GM12878 (cell line): ENCODE measurements around the gene ATXN2. TPM values are rescaled to one million over a fixed set of nuclear protein-coding genes. Genes with fewer than 3 reads are reported as not detected.
"Not testable (repeated sequence)": the region's sequence is repeated elsewhere in the genome, so short reads cannot be mapped to it uniquely, and the experiment has no call there.

Experiments used
- ATAC-seq: fragments of 200-7000 bp; cut with Tn5 transposase; 3 replicates; pipeline ENCODE4 v1.9.1; 2020; ENCODE audit warnings: mild to moderate bottlenecking, moderate library complexity
- BruUV-seq: library from RNA; stranded (reverse); fragments of 400-500 nt; replicated peaks from 2 replicates; lab custom pipeline; 2021; lab: Mats Ljungman, UMichigan
- CTCF ChIA-PET: fragments of 300-600 bp; sonication (Branson Sonifier 250); formaldehyde crosslinking; extraction: SDS; loops from one replicate; lab custom pipeline; 2021; ENCODE audit warnings: inconsistent platforms; lab: Yijun Ruan, JAX
- POLR2A ChIA-PET: fragments of 350-600 bp; formaldehyde crosslinking; extraction: SDS; loops from one replicate; lab custom pipeline; 2021; ENCODE audit warnings: inconsistent platforms; lab: Charles Lee
- RAD21 ChIA-PET: fragments of 300-600 bp; sonication (Branson Sonifier 250); formaldehyde crosslinking; loops from one replicate; lab custom pipeline; 2023; ENCODE audit warnings: antibody characterized with exemption; ENCODE audit not compliant: unreplicated experiment; lab: Charles Lee
- SMC1A ChIA-PET: fragments of 300-600 bp; sonication (Branson Sonifier 250); formaldehyde crosslinking; loops from one replicate; lab custom pipeline; 2023; ENCODE audit not compliant: unreplicated experiment, uncharacterized antibody; lab: Charles Lee
- DNase-seq: peaks from one replicate; pipeline ENCODE4 v3.0.0-alpha.2; 2011; ENCODE audit warnings: low read depth, low spot score
- FAIRE-seq: peaks from 3 replicates; lab custom pipeline; 2011; peaks lifted over from hg19 to GRCh38; lab: Jason Lieb, UNC
- H2AFZ ChIP-seq: 2 replicates; pipeline ENCODE4 v1.6.0; 2011; ENCODE audit warnings: low read depth, low read length, control low read depth; ENCODE audit not compliant: control insufficient read depth
- H3K27ac ChIP-seq: 2 replicates; pipeline ENCODE4 v1.5.1; 2011; ENCODE audit warnings: control low read depth; ENCODE audit not compliant: control insufficient read depth, insufficient read depth
- H3K27me3 ChIP-seq, 2 experiments: replicated peaks in 1 of 2; 2 replicates each; pipeline versions ENCODE4 v1.6.0 to v1.6.1; 2011; ENCODE audit warnings: low read length in 1 of 2; ENCODE audit not compliant: control insufficient read depth in 2 of 2, insufficient read depth in 2 of 2
- H3K36me3 ChIP-seq, 2 experiments: 2 replicates each; pipeline ENCODE4 v1.5.1; 2011; ENCODE audit warnings: low read length in 1 of 2; ENCODE audit not compliant: control insufficient read depth in 2 of 2, insufficient read depth in 2 of 2
- H3K4me1 ChIP-seq: 2 replicates; pipeline ENCODE4 v1.6.1; 2011; ENCODE audit warnings: mild to moderate bottlenecking, low read length, moderate library complexity, mixed read lengths; ENCODE audit not compliant: control insufficient read depth, insufficient read depth
- H3K4me2 ChIP-seq: 2 replicates; pipeline ENCODE4 v1.6.0; 2011; ENCODE audit warnings: control low read depth; ENCODE audit not compliant: control insufficient read depth, insufficient read depth
- H3K4me3 ChIP-seq: fragments of 200-600 bp; sonication (generic); 2 replicates; pipeline ENCODE4 v1.5.1; 2016
- H3K79me2 ChIP-seq: 2 replicates; pipeline ENCODE4 v1.6.0; 2011; ENCODE audit warnings: low read length; ENCODE audit not compliant: control insufficient read depth, insufficient read depth
- H3K9ac ChIP-seq: 2 replicates; pipeline ENCODE4 v1.8.0; 2011; ENCODE audit warnings: low read length, control low read depth, mixed read lengths; ENCODE audit not compliant: control insufficient read depth, insufficient read depth
- H3K9me3 ChIP-seq: replicated peaks from 3 replicates; pipeline ENCODE4 v1.5.1; 2011; ENCODE audit warnings: mild to moderate bottlenecking, low read length; ENCODE audit not compliant: control insufficient read depth, insufficient read depth
- H4K20me1 ChIP-seq: 2 replicates; pipeline ENCODE4 v1.6.0; 2011; ENCODE audit not compliant: control insufficient read depth, insufficient read depth
- BACH1 ChIP-seq: fragments of 450-650 bp; IDR thresholded peaks from 2 replicates; pipeline ENCODE4 v1.6.1; 2017; ENCODE audit warnings: mild to moderate bottlenecking, borderline replicate concordance
- BRCA1 ChIP-seq: IDR thresholded peaks from 2 replicates; pipeline ENCODE4 v1.6.1; 2011; ENCODE audit warnings: low read depth, low read length, improper control_type of control experiment
- EP300 ChIP-seq, 2 experiments: fragments of 150-350 bp in 1 of 2; IDR thresholded peaks; 2 replicates each; pipeline ENCODE4 v1.6.1; 2011 to 2012; ENCODE audit warnings: low read depth in 2 of 2, low read length in 2 of 2, borderline replicate concordance in 1 of 2, improper control_type of control experiment in 1 of 2, inconsistent platforms in 1 of 2; ENCODE audit not compliant: control insufficient read depth in 1 of 2
- MTA2 ChIP-seq: fragments of 450-650 bp; IDR thresholded peaks from 2 replicates; pipeline ENCODE4 v1.6.1; 2016; ENCODE audit warnings: low read depth, mild to moderate bottlenecking, moderate library complexity
- POLR2AphosphoS2 ChIP-seq: IDR thresholded peaks from 2 replicates; pipeline ENCODE4 v1.6.1; 2011; ENCODE audit warnings: low read depth, mild to moderate bottlenecking, low read length, improper control_type of control experiment, moderate library complexity
- SRF ChIP-seq, 2 experiments: IDR thresholded peaks; 2 replicates each; pipeline ENCODE4 v1.6.1; 2011; ENCODE audit warnings: low read depth in 2 of 2, low read length in 2 of 2, mild to moderate bottlenecking in 1 of 2, moderate library complexity in 1 of 2
- WGBS: methylation state at CpG from one replicate; pipeline ENCODE4 v1.1.6; 2016; ENCODE audit warnings: low lambda C conversion rate; ENCODE audit not compliant: insufficient replicate concordance, insufficient coverage; ENCODE audit errors: missing lambda C conversion rate; 5-methylcytosine and 5-hydroxymethylcytosine counted together
- in situ Hi-C: fragments of 300-500 bp; cut with MboI; formaldehyde crosslinking; loops from 9 replicates; pipeline ENCODE4 v1.14.3; 2018; ENCODE audit warnings: mixed read lengths
- intact Hi-C: fragments of 100-400 bp; cut with micrococcal nuclease; formaldehyde crosslinking; loops from one replicate; pipeline ENCODE4 v1.14.2; 2022; ENCODE audit not compliant: unreplicated experiment
- polyA plus RNA-seq, 11 experiments: library from polyadenylated mRNA; depleted of rRNA in 4 of 11; unstranded in 6 of 11; stranded (reverse) in 5 of 11; fragments of >200 nt; fragmentation: Nextera tagmentation in 4 of 11; fragmentation: Illumina TruSeq in 1 of 11; extraction: Ambion mirVana in 4 of 11; extraction: Trizol in 1 of 11; gene quantifications; 1 replicate in 1 of 11; 2 replicates in 10 of 11; pipeline versions ENCODE4 v1.2.1 to v1.2.3, GENCODE V29; 2011 to 2016; ENCODE audit warnings: inconsistent platforms in 2 of 11, missing spikeins in 2 of 11, low read depth in 1 of 11
- total RNA-seq, 4 experiments: library from RNA; depleted of rRNA in 3 of 4; stranded (reverse); fragments of >200 nt in 3 of 4; fragmentation: Illumina TruSeq in 1 of 4; extraction: Trizol in 1 of 4; gene quantifications; 2 replicates each; pipeline versions ENCODE4 v1.2.1 to v1.2.3, GENCODE V29; 2013 to 2021
- TF ChIP-seq, protein P1 (sequence below): fragments of 450-650 bp; formaldehyde crosslinking; IDR thresholded peaks from 2 replicates; pipeline ENCODE4 v1.4.0; 2022; ENCODE audit warnings: mild to moderate bottlenecking, moderate library complexity

The ATXN2 gene
- total and polyA plus RNA-seq, 10 of the 15 experiments (the other 5 are each of a cell fraction or from before 2014, with no cell fraction given) = 8.8 to 31.5 (median 19.0) TPM

DNA sequence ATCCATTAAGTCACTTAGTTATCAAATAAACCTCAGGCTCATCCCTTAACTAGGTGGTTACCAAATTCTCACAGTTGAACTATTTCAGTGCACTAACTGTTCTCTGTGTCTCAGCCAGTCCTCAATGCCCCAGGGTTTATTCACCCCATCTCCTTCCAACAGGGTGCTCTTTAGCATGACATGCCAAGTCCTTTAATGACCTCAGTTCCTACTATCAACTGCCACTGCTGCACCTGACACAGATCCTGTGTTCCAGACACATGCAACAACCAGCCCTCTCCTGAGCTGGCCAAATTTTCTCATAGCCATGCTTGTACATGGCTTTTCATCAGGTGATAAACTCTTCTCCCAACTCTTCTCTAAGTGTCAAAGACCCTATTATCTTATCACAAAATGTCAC lies 80.0 kb downstream of the ATXN2 start:
- CTCF ChIA-PET = interaction anchor here (0.7 to 1.4 kb wide), 2 partner anchors 66 to 116 kb away, joined by 4 read pairs; no protein-coding TSS in a partner anchor
- no peaks in the 10 kb centered on the region for H3K4me1 ChIP-seq
- no peak overlapping the region for H2AFZ ChIP-seq
- peaks cover 10 to 22% of the 10 kb centered on the region in 2 experiments for H3K36me3 ChIP-seq
- POLR2A ChIA-PET = interaction anchor here (0.6 to 1.1 kb wide), 2 partner anchors 9 to 456 kb away, joined by 3 read pairs; no protein-coding TSS in a partner anchor
- intact Hi-C loops = no loop called here
- no peaks in the 10 kb centered on the region for H3K79me2 ChIP-seq
- in situ Hi-C loops = no loop called here
- no peaks in the 10 kb centered on the region for H3K27me3 ChIP-seq
- DNase-seq = no peak
- TF ChIP-seq BACH1 (no peak), POLR2AphosphoS2 (no peak), MTA2 (no peak), BRCA1 (no peak), SRF (IDR thresholded peaks at IDR 0.05; ENCODE audit: low read depth in 2 of 2, low read length in 2 of 2) (no peak), EP300 (IDR thresholded peaks at IDR 0.05; ENCODE audit: borderline replicate concordance in 1 of 2, control insufficient read depth in 1 of 2, low read depth in 2 of 2, low read length in 2 of 2) (no peak)
- TF ChIP-seq, protein P1, sequence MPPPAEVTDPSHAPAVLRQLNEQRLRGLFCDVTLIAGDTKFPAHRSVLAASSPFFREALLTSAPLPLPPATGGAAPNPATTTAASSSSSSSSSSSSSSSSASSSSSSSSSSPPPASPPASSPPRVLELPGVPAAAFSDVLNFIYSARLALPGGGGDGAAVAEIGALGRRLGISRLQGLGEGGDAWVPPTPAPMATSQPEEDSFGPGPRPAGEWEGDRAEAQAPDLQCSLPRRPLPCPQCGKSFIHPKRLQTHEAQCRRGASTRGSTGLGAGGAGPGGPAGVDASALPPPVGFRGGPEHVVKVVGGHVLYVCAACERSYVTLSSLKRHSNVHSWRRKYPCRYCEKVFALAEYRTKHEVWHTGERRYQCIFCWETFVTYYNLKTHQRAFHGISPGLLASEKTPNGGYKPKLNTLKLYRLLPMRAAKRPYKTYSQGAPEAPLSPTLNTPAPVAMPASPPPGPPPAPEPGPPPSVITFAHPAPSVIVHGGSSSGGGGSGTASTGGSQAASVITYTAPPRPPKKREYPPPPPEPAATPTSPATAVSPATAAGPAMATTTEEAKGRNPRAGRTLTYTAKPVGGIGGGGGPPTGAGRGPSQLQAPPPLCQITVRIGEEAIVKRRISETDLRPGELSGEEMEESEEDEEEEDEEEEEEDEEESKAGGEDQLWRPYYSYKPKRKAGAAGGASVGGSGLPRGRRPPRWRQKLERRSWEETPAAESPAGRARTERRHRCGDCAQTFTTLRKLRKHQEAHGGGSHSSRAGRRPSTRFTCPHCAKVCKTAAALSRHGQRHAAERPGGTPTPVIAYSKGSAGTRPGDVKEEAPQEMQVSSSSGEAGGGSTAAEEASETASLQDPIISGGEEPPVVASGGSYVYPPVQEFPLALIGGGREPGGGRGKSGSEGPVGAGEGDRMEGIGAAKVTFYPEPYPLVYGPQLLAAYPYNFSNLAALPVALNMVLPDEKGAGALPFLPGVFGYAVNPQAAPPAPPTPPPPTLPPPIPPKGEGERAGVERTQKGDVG (CRISPR knock-in tag) = no peak
- H3K4me2 ChIP-seq = no peak overlapping the region
- H3K4me3 ChIP-seq = no peak overlapping the region
- H3K27ac ChIP-seq = no peak overlapping the region
- SMC1A ChIA-PET = interaction anchor here (0.9 to 1.1 kb wide), 3 partner anchors 9 to 67 kb away, joined by 3 to 6 read pairs (median 3); no protein-coding TSS in a partner anchor
- no peak for FAIRE-seq
- H4K20me1 ChIP-seq = no peaks in the 10 kb centered on the region
- ATAC-seq = no peak
- no TSS peak for BruUV-seq
- no peaks in the 10 kb centered on the region for H3K9me3 ChIP-seq
- H3K9ac ChIP-seq = no peak overlapping the region
- RAD21 ChIA-PET = interaction anchor here (0.6 kb wide), 1 partner anchor 123 kb away, joined by 3 read pairs; no protein-coding TSS in a partner anchor

DNA sequence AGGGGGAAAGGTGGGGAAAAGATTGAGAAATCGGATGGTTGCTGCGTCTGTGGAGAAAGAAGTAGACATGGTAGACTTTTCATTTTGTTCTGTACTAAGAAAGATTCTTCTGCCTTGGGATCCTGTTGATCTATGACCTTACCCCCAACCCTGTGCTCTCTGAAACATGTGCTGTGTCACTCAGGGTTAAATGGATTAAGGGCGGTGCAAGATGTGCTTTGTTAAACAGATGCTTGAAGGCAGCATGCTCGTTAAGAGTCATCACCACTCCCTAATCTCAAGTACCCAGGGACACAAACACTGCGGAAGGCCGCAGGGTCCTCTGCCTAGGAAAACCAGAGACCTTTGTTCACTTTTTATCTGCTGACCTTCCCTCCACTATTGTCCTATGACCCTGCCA lies 91.4 kb downstream of the ATXN2 start:
- intact Hi-C loops, in situ Hi-C loops, H3K9ac ChIP-seq, BruUV-seq, H3K4me3 ChIP-seq, H3K27me3 ChIP-seq, POLR2A ChIA-PET, FAIRE-seq, H3K79me2 ChIP-seq, H2AFZ ChIP-seq, RAD21 ChIA-PET, H3K4me1 ChIP-seq, H3K27ac ChIP-seq, DNase-seq, H3K9me3 ChIP-seq, SMC1A ChIA-PET, ATAC-seq, H4K20me1 ChIP-seq, H3K4me2 ChIP-seq: not testable (repeated sequence)
- 98% methylated on average over 4 of the region's 6 CpGs for WGBS
- CTCF ChIA-PET = interaction anchor here (2.9 kb wide), 1 partner anchor 111 kb away, joined by 10 read pairs; no protein-coding TSS in a partner anchor
- peaks cover 1 to 12% of the 10 kb centered on the region in 2 experiments; a peak in 2 of 4 replicates for H3K36me3 ChIP-seq
